A549 (cell line): ENCODE results near the gene CAVIN1. TPM values are rescaled to one million over a fixed set of nuclear protein-coding genes. Genes with fewer than 3 reads are reported as not detected.

Experiments
- ATAC-seq, 2 experiments: fragments of 200-7000 bp in 1 of 2; fragments of >200 bp in 1 of 2; cut with Nextera tagmentation in 1 of 2; cut with Tn5 transposase in 1 of 2; 3 replicates each; pipeline versions ENCODE4 v1.8.0 to v1.9.1; 2018 to 2020; ENCODE audit warnings: mild to moderate bottlenecking in 1 of 2, moderate library complexity in 1 of 2
- CTCF ChIA-PET: fragments of 300-600 bp; sonication (Branson Sonifier 250); formaldehyde crosslinking; extraction: SDS; loops from one replicate; lab custom pipeline; 2021; ENCODE audit warnings: antibody characterized with exemption, inconsistent platforms; lab: Yijun Ruan, JAX
- POLR2A ChIA-PET: fragments of 350-600 bp; formaldehyde crosslinking; extraction: SDS; loops from one replicate; lab custom pipeline; 2021; ENCODE audit warnings: antibody characterized with exemption, inconsistent platforms; lab: Yijun Ruan, JAX
- DNase-seq, 2 experiments: peaks; one replicate each; pipeline versions ENCODE4 v3.0.0 to v3.0.0-alpha.2; 2011 to 2016; ENCODE audit warnings: low read depth in 1 of 2, low spot score in 1 of 2
- FAIRE-seq: peaks from 2 replicates; lab custom pipeline; 2011; peaks lifted over from hg19 to GRCh38; lab: Jason Lieb, UNC
- H3K27ac ChIP-seq, 2 experiments: fragments of >200 bp; sonication (Bioruptor Twin); formaldehyde crosslinking; 3 replicates each; pipeline ENCODE4 v1.5.1; 2016 to 2017
- H3K4me1 ChIP-seq: fragments of >200 bp; sonication (Bioruptor Twin); formaldehyde crosslinking; 3 replicates; pipeline ENCODE4 v1.6.1; 2016
- H3K4me2 ChIP-seq: fragments of >200 bp; sonication (Bioruptor Twin); formaldehyde crosslinking; 3 replicates; pipeline ENCODE4 v1.6.1; 2016
- H3K4me3 ChIP-seq: fragments of >200 bp; sonication (Bioruptor Twin); formaldehyde crosslinking; 3 replicates; pipeline ENCODE4 v1.5.1; 2016
- H3K9me3 ChIP-seq: fragments of >200 bp; sonication (Bioruptor Twin); formaldehyde crosslinking; 3 replicates; pipeline ENCODE4 v1.6.1; 2016
- BHLHE40 ChIP-seq: IDR thresholded peaks from 2 replicates; pipeline ENCODE4 v1.6.1; 2012; ENCODE audit warnings: low read depth, low read length, inconsistent platforms
- CBX2 ChIP-seq: fragments of 200-600 bp; sonication (generic); IDR thresholded peaks from 2 replicates; pipeline ENCODE4 v1.6.1; 2016; ENCODE audit warnings: low read depth, mild to moderate bottlenecking, borderline replicate concordance
- CEBPB ChIP-seq, 2 experiments: fragments of >200 bp in 1 of 2; sonication (Bioruptor Twin) in 1 of 2; formaldehyde crosslinking in 1 of 2; IDR thresholded peaks; 2 replicates each; pipeline ENCODE4 v1.6.1; 2012 to 2016
- CTCF ChIP-seq: fragments of >200 bp; sonication (Bioruptor Twin); formaldehyde crosslinking; IDR thresholded peaks from 3 replicates; pipeline ENCODE4 v1.5.1; 2016
- E2F6 ChIP-seq: IDR thresholded peaks from 2 replicates; pipeline ENCODE4 v1.6.1; 2012; ENCODE audit warnings: low read depth, borderline replicate concordance
- ESRRA ChIP-seq: fragments of 150-350 bp; IDR thresholded peaks from 2 replicates; pipeline ENCODE4 v1.6.1; 2014; ENCODE audit warnings: mild to moderate bottlenecking, low read length, borderline replicate concordance
- FOSL2 ChIP-seq, 2 experiments: fragments of 450-650 bp in 1 of 2; fragments of >200 bp in 1 of 2; sonication (Bioruptor Twin) in 1 of 2; formaldehyde crosslinking; IDR thresholded peaks; 2 replicates each; pipeline versions ENCODE4 v1.5.0 to v1.6.1; 2016 to 2020; ENCODE audit warnings: mild to moderate bottlenecking in 1 of 2, moderate library complexity in 1 of 2
- GATA3 ChIP-seq: IDR thresholded peaks from 2 replicates; pipeline ENCODE4 v1.6.1; 2012; ENCODE audit warnings: borderline replicate concordance
- HES2 ChIP-seq: fragments of >200 bp; sonication (Bioruptor Twin); formaldehyde crosslinking; IDR thresholded peaks from 2 replicates; pipeline ENCODE4 v1.6.1; 2016
- HOXB5 ChIP-seq: fragments of 250-450 bp; sonication (Bioruptor Pico); IDR thresholded peaks from 2 replicates; pipeline ENCODE4 v1.5.0; 2020; ENCODE audit warnings: mild to moderate bottlenecking, moderate library complexity
- JUN ChIP-seq, 2 experiments: fragments of >200 bp; sonication (Bioruptor Twin); formaldehyde crosslinking; IDR thresholded peaks; 2 replicates in 1 of 2; 3 replicates in 1 of 2; pipeline ENCODE4 v1.6.1; 2016 to 2017
- JUNB ChIP-seq: fragments of >200 bp; sonication (Bioruptor Twin); formaldehyde crosslinking; IDR thresholded peaks from 2 replicates; pipeline ENCODE4 v1.6.1; 2016
- MAFK ChIP-seq: fragments of 450-650 bp; IDR thresholded peaks from 2 replicates; pipeline ENCODE4 v1.6.1; 2014; ENCODE audit not compliant: partially characterized antibody
- MAX ChIP-seq: IDR thresholded peaks from 2 replicates; pipeline ENCODE4 v1.6.1; 2012
- MYC ChIP-seq: IDR thresholded peaks from 2 replicates; pipeline ENCODE4 v1.6.1; 2012; ENCODE audit warnings: mild to moderate bottlenecking, inconsistent platforms, low read length, improper control_type of control experiment, borderline replicate concordance
- NR3C1 ChIP-seq: fragments of >200 bp; sonication (Bioruptor Twin); formaldehyde crosslinking; IDR thresholded peaks from 3 replicates; pipeline ENCODE4 v1.6.1; 2017
- PBX3 ChIP-seq: IDR thresholded peaks from 2 replicates; pipeline ENCODE4 v1.6.1; 2012
- PHF8 ChIP-seq: fragments of 200-600 bp; sonication (generic); IDR thresholded peaks from 2 replicates; pipeline ENCODE4 v1.6.1; 2016; ENCODE audit warnings: low read depth, mild to moderate bottlenecking, antibody characterized with exemption, moderate library complexity, borderline replicate concordance
- RAD21 ChIP-seq, 2 experiments: fragments of >200 bp in 1 of 2; sonication (Bioruptor Twin) in 1 of 2; formaldehyde crosslinking in 1 of 2; IDR thresholded peaks in 1 of 2; conservative IDR thresholded peaks in 1 of 2; 2 replicates in 1 of 2; 3 replicates in 1 of 2; pipeline ENCODE4 v1.6.1; 2012 to 2018; ENCODE audit warnings: inconsistent platforms in 1 of 2
- RARB ChIP-seq: fragments of 250-450 bp; sonication (Bioruptor Pico); IDR thresholded peaks from 2 replicates; pipeline ENCODE4 v1.8.0; 2021; ENCODE audit warnings: mild to moderate bottlenecking, moderate library complexity
- SMC3 ChIP-seq: fragments of >200 bp; sonication (Bioruptor Twin); formaldehyde crosslinking; IDR thresholded peaks from 3 replicates; pipeline ENCODE4 v1.6.1; 2018; ENCODE audit warnings: inconsistent platforms
- TP53 ChIP-seq: fragments of 250-450 bp; sonication (Bioruptor Pico); IDR thresholded peaks from 2 replicates; pipeline ENCODE4 v1.5.0; 2021; ENCODE audit warnings: mild to moderate bottlenecking, moderate library complexity
- ZNF302 ChIP-seq: fragments of 250-450 bp; sonication (Bioruptor Pico); IDR thresholded peaks from 2 replicates; pipeline ENCODE4 v1.9.0; 2021; ENCODE audit warnings: inconsistent platforms, mild to moderate bottlenecking, moderate library complexity
- WGBS: methylation state at CpG from one replicate; pipeline ENCODE4 v1.1.6; 2017; ENCODE audit errors: missing lambda C conversion rate; 5-methylcytosine and 5-hydroxymethylcytosine counted together
- polyA plus RNA-seq, 4 experiments: library from polyadenylated mRNA; depleted of rRNA in 3 of 4; stranded (reverse); fragments of >200 nt; fragmentation: RNase III in 1 of 4; extraction: RNeasy Plus Mini Kit Qiagen cat#74134 plus additional on column Dnase treatment in 1 of 4; gene quantifications; 2 replicates in 3 of 4; 3 replicates in 1 of 4; pipeline ENCODE4 v1.2.3, GENCODE V29; 2011 to 2017

CAVIN1 gene
- polyA plus RNA-seq, 2 of the 4 experiments (the other 2 are of a cell fraction) = 101 to 371 TPM

GRCh38 chr17:42431758-42432161 is 8.7 kb upstream of the CAVIN1 start:
- Histone ChIP-seq H3K27ac (peak overlapping the region in 1 of 2 experiments; percentile 83; a peak in 3 of 6 replicates), H3K4me2 (no peak overlapping the region), H3K4me1 (peaks cover 47% of the 10 kb centered on the region), H3K9me3 (no peaks in the 10 kb centered on the region), H3K4me3 (no peak overlapping the region)
- POLR2A ChIA-PET = interaction anchor here (0.7 to 2.1 kb wide), 3 partner anchors 9 to 105 kb away, joined by 3 to 13 read pairs (median 3); partner anchors contain the start of gene CAVIN1
- WGBS = 24% methylated on average over 3 of the region's 3 CpGs
- no peak for DNase-seq
- FAIRE-seq = no peak
- no peak for ATAC-seq
- TF ChIP-seq CEBPB (IDR thresholded peaks at IDR 0.05) (peak in 1 of 2 experiments; percentile 39; a peak in 1 of 4 replicates), E2F6 (no peak)
- TF ChIP-seq, all 56 proteins: peak for 1
- CTCF ChIA-PET = interaction anchor here (0.7 to 12.1 kb wide), 12 partner anchors 10 to 111 kb away, joined by 3 to 213 read pairs (median 6); no protein-coding TSS in a partner anchor

- no peak for ATAC-seq
- POLR2A ChIA-PET = interaction anchor here (0.7 kb wide), 1 partner anchor 205 kb away, joined by 4 read pairs; no protein-coding TSS in a partner anchor
- Histone ChIP-seq H3K9me3 (no peaks in the 10 kb centered on the region), H3K4me2 (no peak overlapping the region), H3K4me1 (peaks cover 46% of the 10 kb centered on the region), H3K27ac (peak overlapping the region in 1 of 2 experiments; percentile 83; a peak in 4 of 6 replicates), H3K4me3 (no peak overlapping the region)
- WGBS = 80% methylated on average over 3 of the region's 3 CpGs
- DNase-seq = no peak
- TF ChIP-seq ZNF302 (CRISPR knock-in tag) (no peak), PHF8 (no peak)
- FAIRE-seq = no peak
- CTCF ChIA-PET = interaction anchor here (0.6 to 12.1 kb wide), 11 partner anchors 9 to 118 kb away, joined by 3 to 213 read pairs (median 13); no protein-coding TSS in a partner anchor
Observed at GRCh38 chr17:42429726-42430447, 6.8 kb upstream of the CAVIN1 start.

- Histone ChIP-seq H3K4me2 (peak overlapping the region; percentile 68), H3K4me3 (no peak overlapping the region), H3K4me1 (peaks cover 55% of the 10 kb centered on the region), H3K9me3 (no peaks in the 10 kb centered on the region), H3K27ac (peak overlapping the region; percentile 66 to 83)
- WGBS = 3% methylated on average over 4 of the region's 4 CpGs
- DNase-seq = peak; percentile 97 to 98
- POLR2A ChIA-PET = interaction anchor here (0.7 to 1.5 kb wide), 3 partner anchors 19 to 92 kb away, joined by 3 to 7 read pairs (median 5); no protein-coding TSS in a partner anchor
- FAIRE-seq = peak; percentile 79
- CTCF ChIA-PET = interaction anchor here (0.8 to 12.1 kb wide), 35 partner anchors 9 to 143 kb away, joined by 3 to 213 read pairs (median 4); partner anchors contain the start of gene STAT3
- peak; percentile 91 to 96 for ATAC-seq
- TF ChIP-seq FOSL2 (IDR thresholded peaks at IDR 0.05) = peak; percentile 92
- peak; percentile 99 for TF ChIP-seq FOSL2 (CRISPR knock-in tag; IDR thresholded peaks at IDR 0.05)
- TF ChIP-seq PBX3 = peak; percentile 63; the same call in 1 of the 2 replicates
- peak; percentile 60; the same call in 1 of the 2 replicates for TF ChIP-seq HOXB5 (CRISPR knock-in tag)
- TF ChIP-seq RAD21 (conservative IDR thresholded peaks at IDR 0.05 in 1 of 2, IDR thresholded peaks at IDR 0.05 in 1 of 2) = peak; percentile 84 to 86
- no peak for TF ChIP-seq HES2
- TF ChIP-seq CEBPB (IDR thresholded peaks at IDR 0.05) = peak in 1 of 2 experiments; percentile 46; a peak in 1 of 4 replicates
- 0 out of 2 replicates have a peak, but pooled peaks have one; percentile 7 for TF ChIP-seq ESRRA
- peak; percentile 90 for TF ChIP-seq MAFK
- TF ChIP-seq RARB (CRISPR knock-in tag) = no peak
- peak; percentile 91 for TF ChIP-seq SMC3
- no peak for TF ChIP-seq TP53
- peak; percentile 80; the same call in 1 of the 2 replicates for TF ChIP-seq GATA3
- TF ChIP-seq PHF8 = no peak
- no peak for TF ChIP-seq MYC
- TF ChIP-seq BHLHE40 = 0 out of 2 replicates have a peak, but pooled peaks have one; percentile 19
- no peak for TF ChIP-seq NR3C1
- TF ChIP-seq JUN (IDR thresholded peaks at IDR 0.05) = peak; percentile 50 to 71; a peak in 4 of 5 replicates
- no peak for TF ChIP-seq CBX2
- TF ChIP-seq JUNB = peak; percentile 86
- TF ChIP-seq MAX = peak; percentile 87
- TF ChIP-seq CTCF = peak; percentile 84
Observed at GRCh38 chr17:42428141-42428944, 5.3 kb upstream of the CAVIN1 start.
